Measurements from ENCODE around the gene TK2. TPM values are rescaled to one million over a fixed set of nuclear protein-coding genes. Genes with fewer than 3 reads are reported as not detected.
"Not testable (repeated sequence)": the region's sequence is repeated elsewhere in the genome, so short reads cannot be mapped to it uniquely, and the experiment has no call there.

TK2 gene
- total RNA-seq, 1 donor: 38.9 TPM

GRCh38 chr16:66572356-66572755 is 22.4 kb upstream of the TK2 start:
- TF ChIP-seq CTCF (IDR thresholded peaks at IDR 0.05; ENCODE audit: insufficient read depth, low read depth, low read length): no peak
- H3K4me3 ChIP-seq (ENCODE audit: low read depth, low read length): no peak overlapping the region
- no peak for DNase-seq (ENCODE audit: low read depth)

GRCh38 chr16:66569827-66570405 is 20.0 kb upstream of the TK2 start:
- peak; percentile 88 for DNase-seq (ENCODE audit: low read depth)
- no peak overlapping the region for H3K4me3 ChIP-seq (ENCODE audit: low read depth, low read length)
- no peak for TF ChIP-seq CTCF (IDR thresholded peaks at IDR 0.05; ENCODE audit: insufficient read depth, low read depth, low read length)

GRCh38 chr16:66569131-66569530 is 19.2 kb upstream of the TK2 start:
- H3K4me3 ChIP-seq (ENCODE audit: low read depth, low read length): no peak overlapping the region
- peak; percentile 67 for DNase-seq (ENCODE audit: low read depth)
- TF ChIP-seq CTCF (IDR thresholded peaks at IDR 0.05; ENCODE audit: insufficient read depth, low read depth, low read length): no peak

GRCh38 chr16:66568355-66568754 is 18.4 kb upstream of the TK2 start:
- DNase-seq (ENCODE audit: low read depth): no peak
- H3K4me3 ChIP-seq (ENCODE audit: low read depth, low read length): no peak overlapping the region
- TF ChIP-seq CTCF (IDR thresholded peaks at IDR 0.05; ENCODE audit: insufficient read depth, low read depth, low read length): no peak

- DNase-seq (ENCODE audit: low read depth); H3K4me3 ChIP-seq (ENCODE audit: low read depth, low read length): not testable (repeated sequence)
Observed at GRCh38 chr16:66567270-66567669, 17.3 kb upstream of the TK2 start.

- no peak for DNase-seq (ENCODE audit: low read depth)
- no peak for TF ChIP-seq CTCF (IDR thresholded peaks at IDR 0.05; ENCODE audit: insufficient read depth, low read depth, low read length)
- no peak within 1 kb of the TSS for H3K4me3 ChIP-seq (ENCODE audit: low read depth, low read length)
Observed at GRCh38 chr16:66566051-66566901, 16.4 kb upstream of the TK2 start, which contains the start of gene CMTM1. Gene CMTM1, plus strand, starts transcription at chr16:66566439. Its CDS starts 75 bp downstream, at chr16:66566514.

GRCh38 chr16:66563574-66564334 is 13.8 kb upstream of the TK2 start:
- no peak overlapping the region for H3K4me3 ChIP-seq (ENCODE audit: low read depth, low read length)
- no peak for DNase-seq (ENCODE audit: low read depth)
- TF ChIP-seq CTCF (IDR thresholded peaks at IDR 0.05; ENCODE audit: insufficient read depth, low read depth, low read length): no peak

Data from fibroblast of villous mesenchyme (primary cell).